HS-27A (cell line): ENCODE data around the gene ERGIC1.

Source experiments
- DNase-seq: peaks from one replicate; pipeline ENCODE4 v3.0.0-alpha.2; 2012; ENCODE audit warnings: low read depth, missing footprints

Gene ERGIC1

DNA sequence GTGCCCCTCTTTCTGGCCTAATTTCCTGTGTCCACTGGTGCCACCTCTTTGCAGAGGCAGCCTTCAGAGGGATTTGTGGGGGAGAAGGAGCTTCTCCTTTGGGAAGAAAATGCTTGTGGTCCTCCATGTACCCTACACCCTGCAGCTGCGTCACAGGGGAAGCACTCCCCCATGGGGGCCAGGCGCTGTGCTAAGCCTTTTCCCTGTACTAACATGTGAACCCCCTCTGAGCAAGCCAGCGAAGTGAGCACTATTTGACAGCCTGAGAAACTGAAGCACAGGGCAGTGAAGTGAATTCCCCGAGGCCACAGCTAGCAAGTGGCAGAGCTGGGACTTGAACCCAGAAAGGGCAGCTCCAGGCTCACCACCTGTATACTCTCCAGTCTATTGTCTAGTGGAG lies 32.3 kb downstream of the ERGIC1 start:
- DNase-seq: no peak

DNA sequence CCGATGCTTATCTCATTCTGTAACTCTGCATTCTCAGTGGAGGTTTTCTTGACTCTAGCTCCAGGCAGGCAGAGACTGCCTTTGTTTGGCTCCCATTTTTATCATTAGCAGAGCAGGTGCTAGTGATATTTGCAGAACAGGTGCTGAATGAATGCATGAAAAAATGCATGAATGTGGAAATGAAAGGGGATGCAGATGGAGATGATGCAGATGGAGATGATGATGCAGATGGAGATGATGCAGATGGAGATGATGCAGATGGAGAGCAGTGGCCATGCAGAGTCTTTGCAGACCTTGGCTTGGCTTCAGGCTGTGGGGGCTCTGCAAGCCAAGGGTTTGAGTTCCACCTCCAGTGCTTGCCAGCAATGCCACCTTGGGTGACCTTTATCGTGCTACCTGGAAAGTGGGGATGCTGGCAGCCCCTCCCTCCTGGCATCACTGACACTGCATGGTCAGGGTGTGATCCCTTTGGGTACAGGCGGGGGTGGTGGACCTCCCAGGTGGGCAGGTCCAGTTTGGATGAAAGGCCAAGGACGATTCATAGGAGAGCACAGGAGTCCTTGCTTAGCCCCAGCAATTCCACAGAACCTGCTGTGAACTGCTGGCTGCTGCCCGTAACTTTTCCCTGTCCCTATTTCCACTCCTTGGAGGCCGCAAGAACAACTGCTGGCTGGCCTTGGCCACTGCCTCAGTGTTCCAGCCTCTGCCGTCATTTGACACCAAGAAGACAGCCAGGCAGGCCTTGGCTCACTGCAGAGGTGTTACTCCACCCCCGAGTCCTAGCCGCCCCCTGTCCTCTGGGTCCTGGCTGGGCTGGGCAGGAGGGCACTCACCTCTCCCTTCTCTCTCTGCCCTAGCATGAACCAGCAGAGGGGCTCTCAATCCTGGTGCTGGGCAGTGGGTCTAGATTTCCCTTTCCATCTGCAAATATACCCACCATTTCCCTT lies 33.0 kb downstream of the ERGIC1 start:
- DNase-seq: no peak

- no peak for DNase-seq
Observed at GRCh38 chr5:172867761-172868435, 33.8 kb downstream of the ERGIC1 start.

GRCh38 chr5:172868436-172868923 lies 34.4 kb downstream of the ERGIC1 start:
- DNase-seq: no peak

- no peak for DNase-seq
Observed at GRCh38 chr5:172868924-172869591, 35.0 kb downstream of the ERGIC1 start.

DNA sequence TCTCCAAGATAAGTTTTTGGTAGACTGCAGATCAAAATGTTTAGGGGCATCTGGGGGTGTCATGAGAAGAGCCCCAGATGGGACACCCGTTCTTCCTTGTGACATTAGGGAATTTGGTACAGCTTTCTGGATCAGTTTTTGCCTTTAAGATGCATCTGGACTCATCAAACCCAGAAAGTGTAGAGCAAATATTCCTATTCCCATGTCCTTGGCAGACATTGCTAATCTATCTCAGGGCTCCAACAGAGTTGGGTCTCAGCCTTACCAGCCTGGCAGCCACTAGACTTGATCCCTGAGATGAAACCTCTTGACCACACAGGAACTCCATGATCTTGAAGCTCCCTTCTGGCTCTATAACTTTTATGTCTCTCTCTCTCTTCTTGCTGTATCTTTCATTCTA lies 35.6 kb downstream of the ERGIC1 start:
- no peak for DNase-seq

DNA sequence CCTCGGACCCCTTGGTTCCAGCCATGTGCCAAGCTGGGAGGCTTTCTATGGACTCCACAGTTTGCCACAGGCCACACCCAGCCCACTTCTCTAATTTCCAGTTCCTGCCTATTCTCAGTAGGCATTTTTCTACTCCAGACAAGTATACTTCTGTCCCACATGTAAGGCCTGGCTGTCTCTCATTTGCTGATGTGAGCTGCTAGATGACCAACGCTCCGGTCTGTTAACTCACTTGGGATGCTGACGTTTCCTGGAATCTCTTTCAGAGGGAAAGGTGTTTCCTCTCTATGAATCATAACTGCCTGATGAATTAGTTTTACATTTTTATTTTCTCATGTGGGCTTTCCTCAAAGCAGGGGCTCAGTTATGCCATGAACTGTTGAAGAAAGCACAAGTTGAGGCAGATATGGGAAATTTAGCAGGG lies 36.3 kb downstream of the ERGIC1 start:
- DNase-seq: no peak

- DNase-seq: no peak
Observed at GRCh38 chr5:172870715-172871461, 36.8 kb downstream of the ERGIC1 start.

DNA sequence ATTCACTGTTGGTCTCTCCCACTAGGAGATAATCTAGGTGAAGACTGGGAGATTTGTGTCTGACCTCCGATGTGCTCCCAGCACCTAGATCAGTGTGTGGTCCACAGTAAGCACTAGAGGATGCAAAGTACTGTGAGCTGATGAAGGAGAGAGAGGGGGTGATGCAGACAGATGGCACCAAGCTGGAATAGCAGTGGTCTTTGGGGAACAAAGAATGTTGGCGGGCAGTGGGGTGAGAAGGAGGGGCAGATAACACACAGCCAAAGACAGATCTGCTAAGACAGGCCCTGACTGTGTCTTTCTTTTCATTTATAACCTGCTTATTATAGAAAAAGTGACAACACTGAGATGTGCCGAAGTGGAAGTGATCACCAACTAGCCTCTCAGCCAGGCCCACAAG lies 37.5 kb downstream of the ERGIC1 start:
- no peak for DNase-seq

- no peak for DNase-seq
Observed at GRCh38 chr5:172871982-172872381, 37.9 kb downstream of the ERGIC1 start.

GRCh38 chr5:172872997-172873491 lies 39.0 kb downstream of the ERGIC1 start:
- no peak for DNase-seq

DNA sequence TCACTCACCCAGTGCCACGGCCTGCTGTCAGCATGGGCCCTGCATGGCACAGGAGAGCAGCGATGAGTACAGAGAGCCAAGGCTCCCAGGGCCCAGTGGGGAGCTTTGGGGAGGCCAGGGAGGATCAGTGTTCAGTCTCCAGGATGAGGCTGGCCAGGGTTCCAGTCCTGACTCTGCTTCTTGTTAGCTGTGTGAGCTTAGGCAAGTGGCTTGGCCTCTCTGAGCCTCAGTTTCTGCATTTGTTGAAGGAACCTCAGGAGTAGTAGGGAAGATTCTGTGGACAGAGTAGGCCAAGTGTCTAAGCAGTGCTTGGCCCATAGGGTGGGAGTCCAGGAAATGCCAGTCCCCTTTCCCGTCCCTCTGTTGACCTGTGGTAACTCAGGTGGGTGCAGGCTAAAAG lies 39.5 kb downstream of the ERGIC1 start:
- DNase-seq: no peak

DNA sequence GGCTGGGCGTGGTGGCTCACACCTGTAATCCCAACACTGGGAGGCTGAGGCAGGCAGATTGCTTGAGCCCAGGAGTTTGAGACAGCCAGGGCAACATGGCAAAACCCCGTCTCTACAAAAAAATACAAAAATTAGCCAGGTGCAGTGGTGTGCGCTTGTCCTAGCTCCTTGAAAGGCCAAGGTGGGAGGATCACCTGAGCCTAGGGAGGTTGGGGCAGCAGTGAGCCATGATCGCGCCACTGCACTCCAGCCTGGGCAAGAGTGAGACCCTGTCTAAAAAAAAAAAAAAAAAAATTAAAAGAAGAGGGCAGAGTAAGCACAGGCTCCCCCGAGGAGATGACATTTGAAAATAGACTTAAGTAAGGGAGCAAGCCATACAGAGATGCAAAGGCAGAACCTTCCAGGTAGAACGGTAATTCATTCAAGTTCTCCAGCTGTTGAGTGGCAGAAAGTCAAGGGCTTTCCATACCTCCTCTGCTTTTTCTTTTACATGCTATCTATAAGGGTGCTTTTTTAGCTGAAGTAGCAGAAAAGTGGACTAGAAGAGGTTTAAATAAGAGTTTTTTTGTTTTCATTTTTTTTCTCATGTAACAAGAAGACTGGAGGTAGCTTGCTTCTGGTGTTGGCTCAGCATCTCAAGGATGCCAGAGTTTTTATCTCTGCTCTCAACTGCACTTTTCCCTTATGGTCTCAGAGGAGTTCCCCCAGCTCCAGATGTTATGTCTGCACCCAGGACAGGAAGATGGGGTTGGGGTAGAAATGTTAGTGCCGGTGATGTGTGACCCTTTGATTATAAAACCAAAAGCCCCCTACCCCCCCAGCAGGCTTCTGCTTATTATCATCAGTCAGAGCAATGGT lies 40.8 kb downstream of the ERGIC1 start:
- no peak for DNase-seq

- no peak for DNase-seq
Observed at GRCh38 chr5:172875505-172876279, 41.6 kb downstream of the ERGIC1 start.

DNA sequence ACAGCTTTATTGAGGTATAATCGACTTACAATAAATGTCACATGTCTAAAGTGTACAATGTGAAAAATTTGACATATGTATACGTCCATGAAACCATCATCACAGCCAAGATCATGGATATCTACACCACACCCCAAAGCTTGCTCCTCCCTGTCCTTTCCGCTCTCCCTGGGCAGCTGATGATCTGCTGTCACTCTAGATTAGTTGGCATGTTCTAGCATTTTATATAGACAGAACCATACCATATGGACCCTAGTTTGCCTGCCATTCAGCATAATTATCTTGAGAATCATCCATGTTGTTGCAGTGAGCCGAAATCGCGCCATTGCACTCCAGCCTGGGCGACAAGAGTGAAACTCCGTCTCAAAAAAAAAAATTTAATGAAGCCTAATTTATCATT lies 42.5 kb downstream of the ERGIC1 start:
- DNase-seq: no peak

- no peak for DNase-seq
Observed at GRCh38 chr5:172877466-172878260, 43.6 kb downstream of the ERGIC1 start.

GRCh38 chr5:172878585-172878932 lies 44.5 kb downstream of the ERGIC1 start:
- DNase-seq: no peak

GRCh38 chr5:172878933-172879752 lies 45.1 kb downstream of the ERGIC1 start:
- no peak for DNase-seq
